ENCODE results near the gene MYZAP. TPM values are rescaled to one million over a fixed set of nuclear protein-coding genes. Genes with fewer than 3 reads are reported as not detected.

MYZAP gene
- total RNA-seq, 1 experiment from 2014 or later = 1.1 TPM

DNA sequence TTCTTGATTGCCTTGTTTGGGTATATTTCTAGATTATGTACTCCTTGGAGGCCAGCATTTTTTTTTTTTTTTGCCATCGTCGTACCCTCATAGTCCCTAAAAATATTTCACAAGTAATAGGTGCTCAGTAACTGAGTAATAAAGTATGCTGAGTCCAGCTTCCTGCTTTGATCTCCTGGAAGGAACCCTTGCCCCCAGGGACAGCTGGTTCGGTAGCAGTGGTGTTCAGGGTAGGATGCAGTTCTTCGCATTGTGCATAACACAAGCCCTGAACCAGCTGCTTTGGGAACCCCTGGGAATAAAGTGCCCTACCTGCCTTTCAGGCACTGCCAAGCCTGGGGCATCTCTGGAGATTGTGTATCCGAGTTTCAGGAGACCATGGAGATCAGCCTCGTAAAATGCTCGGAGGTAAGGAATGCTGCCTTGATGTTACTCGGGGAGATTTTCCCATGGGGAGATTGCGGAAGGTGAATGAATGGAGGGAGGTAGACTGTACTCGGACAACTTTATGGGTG lies 7.6 kb downstream of the MYZAP start:
- intact Hi-C loops (cut with micrococcal nuclease; ENCODE audit: unreplicated experiment) = no loop called here
- Histone ChIP-seq H3K4me1 (ENCODE audit: control insufficient read depth, insufficient read depth, low read length) (no peaks in the 10 kb centered on the region), H3K27me3 (ENCODE audit: control insufficient read depth, insufficient read depth, low read length) (peaks cover 5% of the 10 kb centered on the region; the same call in 1 of the 2 replicates), H3K27ac (ENCODE audit: low read length) (no peak overlapping the region), H3K9me3 (ENCODE audit: control insufficient read depth, insufficient read depth, low read depth, low read length) (no peaks in the 10 kb centered on the region), H3K36me3 (ENCODE audit: control insufficient read depth, insufficient read depth, low read length) (no peaks in the 10 kb centered on the region), H3K4me3 (ENCODE audit: low read depth in 2 of 2, low read length in 2 of 2) (no peak overlapping the region)
- no TSS peak for BruUV-seq (replicated peaks)
- in situ Hi-C loops (cut with HindIII; ENCODE audit: low pct_unique_long_range_greater_than_20kb, low sequenced_read_pairs) = no loop called here
- TF ChIP-seq TCF7L2 (IDR thresholded peaks at IDR 0.05; ENCODE audit: low read depth, low read length) (no peak), POLR2AphosphoS5 (IDR thresholded peaks at IDR 0.05; ENCODE audit: low read depth, low read length) (no peak), SIN3A (IDR thresholded peaks at IDR 0.05; ENCODE audit: borderline replicate concordance, insufficient read depth, low read depth, low read length) (no peak)
- TF ChIP-seq, protein P1, sequence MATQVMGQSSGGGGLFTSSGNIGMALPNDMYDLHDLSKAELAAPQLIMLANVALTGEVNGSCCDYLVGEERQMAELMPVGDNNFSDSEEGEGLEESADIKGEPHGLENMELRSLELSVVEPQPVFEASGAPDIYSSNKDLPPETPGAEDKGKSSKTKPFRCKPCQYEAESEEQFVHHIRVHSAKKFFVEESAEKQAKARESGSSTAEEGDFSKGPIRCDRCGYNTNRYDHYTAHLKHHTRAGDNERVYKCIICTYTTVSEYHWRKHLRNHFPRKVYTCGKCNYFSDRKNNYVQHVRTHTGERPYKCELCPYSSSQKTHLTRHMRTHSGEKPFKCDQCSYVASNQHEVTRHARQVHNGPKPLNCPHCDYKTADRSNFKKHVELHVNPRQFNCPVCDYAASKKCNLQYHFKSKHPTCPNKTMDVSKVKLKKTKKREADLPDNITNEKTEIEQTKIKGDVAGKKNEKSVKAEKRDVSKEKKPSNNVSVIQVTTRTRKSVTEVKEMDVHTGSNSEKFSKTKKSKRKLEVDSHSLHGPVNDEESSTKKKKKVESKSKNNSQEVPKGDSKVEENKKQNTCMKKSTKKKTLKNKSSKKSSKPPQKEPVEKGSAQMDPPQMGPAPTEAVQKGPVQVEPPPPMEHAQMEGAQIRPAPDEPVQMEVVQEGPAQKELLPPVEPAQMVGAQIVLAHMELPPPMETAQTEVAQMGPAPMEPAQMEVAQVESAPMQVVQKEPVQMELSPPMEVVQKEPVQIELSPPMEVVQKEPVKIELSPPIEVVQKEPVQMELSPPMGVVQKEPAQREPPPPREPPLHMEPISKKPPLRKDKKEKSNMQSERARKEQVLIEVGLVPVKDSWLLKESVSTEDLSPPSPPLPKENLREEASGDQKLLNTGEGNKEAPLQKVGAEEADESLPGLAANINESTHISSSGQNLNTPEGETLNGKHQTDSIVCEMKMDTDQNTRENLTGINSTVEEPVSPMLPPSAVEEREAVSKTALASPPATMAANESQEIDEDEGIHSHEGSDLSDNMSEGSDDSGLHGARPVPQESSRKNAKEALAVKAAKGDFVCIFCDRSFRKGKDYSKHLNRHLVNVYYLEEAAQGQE (IDR thresholded peaks at IDR 0.05; ENCODE audit: insufficient read depth in 1 of 2, low read depth in 2 of 2, low read length in 1 of 2) = no peak
- TF ChIP-seq, protein P2, sequence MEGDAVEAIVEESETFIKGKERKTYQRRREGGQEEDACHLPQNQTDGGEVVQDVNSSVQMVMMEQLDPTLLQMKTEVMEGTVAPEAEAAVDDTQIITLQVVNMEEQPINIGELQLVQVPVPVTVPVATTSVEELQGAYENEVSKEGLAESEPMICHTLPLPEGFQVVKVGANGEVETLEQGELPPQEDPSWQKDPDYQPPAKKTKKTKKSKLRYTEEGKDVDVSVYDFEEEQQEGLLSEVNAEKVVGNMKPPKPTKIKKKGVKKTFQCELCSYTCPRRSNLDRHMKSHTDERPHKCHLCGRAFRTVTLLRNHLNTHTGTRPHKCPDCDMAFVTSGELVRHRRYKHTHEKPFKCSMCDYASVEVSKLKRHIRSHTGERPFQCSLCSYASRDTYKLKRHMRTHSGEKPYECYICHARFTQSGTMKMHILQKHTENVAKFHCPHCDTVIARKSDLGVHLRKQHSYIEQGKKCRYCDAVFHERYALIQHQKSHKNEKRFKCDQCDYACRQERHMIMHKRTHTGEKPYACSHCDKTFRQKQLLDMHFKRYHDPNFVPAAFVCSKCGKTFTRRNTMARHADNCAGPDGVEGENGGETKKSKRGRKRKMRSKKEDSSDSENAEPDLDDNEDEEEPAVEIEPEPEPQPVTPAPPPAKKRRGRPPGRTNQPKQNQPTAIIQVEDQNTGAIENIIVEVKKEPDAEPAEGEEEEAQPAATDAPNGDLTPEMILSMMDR (IDR thresholded peaks at IDR 0.05) = no peak
- ATAC-seq (peak; percentile 32; the same call in 1 of the 2 replicates), DNase-seq (ENCODE audit: low read depth, low spot score) (no peak)
- POLR2A ChIA-PET = interaction anchor here (0.7 kb wide), 1 partner anchor 146 kb away, joined by 5 read pairs; no protein-coding TSS in a partner anchor
- CTCF ChIA-PET = no interaction called here

DNA sequence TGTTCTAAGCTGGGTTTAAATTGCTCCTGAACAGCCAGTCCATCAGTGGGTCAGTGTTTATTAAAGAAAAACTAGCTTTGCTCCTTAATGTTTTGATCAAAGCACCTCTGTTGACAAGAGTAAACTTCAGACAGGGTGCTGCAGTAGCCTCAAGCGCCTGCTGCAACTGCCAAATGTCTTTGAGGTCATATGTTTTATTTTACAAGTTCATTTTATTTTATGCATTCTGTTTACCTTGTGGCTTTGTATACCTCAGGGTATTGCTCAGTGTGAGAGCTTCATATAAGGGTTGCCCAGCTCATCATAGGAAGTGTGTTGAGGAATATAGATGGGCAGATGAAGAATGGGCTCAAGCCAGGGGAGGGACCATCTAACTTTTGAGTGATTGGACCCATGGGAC lies 8.5 kb downstream of the MYZAP start:
- no peaks in the 10 kb centered on the region for H3K9me3 ChIP-seq (ENCODE audit: control insufficient read depth, insufficient read depth, low read depth, low read length)
- TF ChIP-seq, protein P1 (IDR thresholded peaks at IDR 0.05; ENCODE audit: insufficient read depth in 1 of 2, low read depth in 2 of 2, low read length in 1 of 2) = no peak
- peak; percentile 82 for TF ChIP-seq TCF7L2 (IDR thresholded peaks at IDR 0.05; ENCODE audit: low read depth, low read length)
- no peaks in the 10 kb centered on the region for H3K4me1 ChIP-seq (ENCODE audit: control insufficient read depth, insufficient read depth, low read length)
- H3K27ac ChIP-seq (ENCODE audit: low read length) = no peak overlapping the region
- in situ Hi-C loops (cut with HindIII; ENCODE audit: low pct_unique_long_range_greater_than_20kb, low sequenced_read_pairs) = no loop called here
- H3K27me3 ChIP-seq (ENCODE audit: control insufficient read depth, insufficient read depth, low read length) = peaks cover 5% of the 10 kb centered on the region; the same call in 1 of the 2 replicates
- DNase-seq (ENCODE audit: low read depth, low spot score) (no peak), ATAC-seq (peak; percentile 64)
- no peaks in the 10 kb centered on the region for H3K36me3 ChIP-seq (ENCODE audit: control insufficient read depth, insufficient read depth, low read length)
- BruUV-seq (replicated peaks) = no TSS peak
- ChIA-PET CTCF (no interaction called here), POLR2A (no interaction called here)
- intact Hi-C loops (cut with micrococcal nuclease; ENCODE audit: unreplicated experiment) = no loop called here
- H3K4me3 ChIP-seq (ENCODE audit: low read depth in 2 of 2, low read length in 2 of 2) = no peak overlapping the region
